NCI-H226 (cell line): ENCODE measurements around the gene FRAS1.
"Not testable (repeated sequence)": the region's sequence is repeated elsewhere in the genome, so short reads cannot be mapped to it uniquely, and the experiment has no call there.

ENCODE experiments used
- DNase-seq: peaks from one replicate; pipeline ENCODE4 v3.0.0-alpha.2; 2015

FRAS1 gene

DNA sequence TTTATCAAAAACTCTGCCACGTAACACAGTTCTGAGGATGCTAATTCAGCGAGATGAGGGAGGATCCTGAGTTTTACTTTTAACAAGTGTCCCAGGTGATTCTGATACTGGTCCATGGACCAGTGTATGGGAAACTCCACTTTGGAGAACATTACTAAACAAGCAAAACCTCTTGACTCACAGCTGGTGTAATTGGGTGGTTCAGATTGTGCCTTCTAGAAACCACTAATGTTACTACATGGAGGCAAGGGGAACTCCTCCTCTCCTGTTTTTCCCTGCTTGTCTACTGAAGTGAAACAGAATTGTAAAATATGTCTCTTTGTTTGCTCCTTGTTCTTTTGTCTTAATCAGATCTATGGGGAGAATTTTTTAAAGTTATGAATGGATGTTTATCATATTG, 62.6 kb downstream of the FRAS1 start:
- DNase-seq = peak; percentile 16

- DNase-seq = no peak
Observed at GRCh38 chr4:78120144-78120880, 63.2 kb downstream of the FRAS1 start.

- no peak for DNase-seq
Observed at GRCh38 chr4:78121338-78121904, 64.3 kb downstream of the FRAS1 start.

DNA sequence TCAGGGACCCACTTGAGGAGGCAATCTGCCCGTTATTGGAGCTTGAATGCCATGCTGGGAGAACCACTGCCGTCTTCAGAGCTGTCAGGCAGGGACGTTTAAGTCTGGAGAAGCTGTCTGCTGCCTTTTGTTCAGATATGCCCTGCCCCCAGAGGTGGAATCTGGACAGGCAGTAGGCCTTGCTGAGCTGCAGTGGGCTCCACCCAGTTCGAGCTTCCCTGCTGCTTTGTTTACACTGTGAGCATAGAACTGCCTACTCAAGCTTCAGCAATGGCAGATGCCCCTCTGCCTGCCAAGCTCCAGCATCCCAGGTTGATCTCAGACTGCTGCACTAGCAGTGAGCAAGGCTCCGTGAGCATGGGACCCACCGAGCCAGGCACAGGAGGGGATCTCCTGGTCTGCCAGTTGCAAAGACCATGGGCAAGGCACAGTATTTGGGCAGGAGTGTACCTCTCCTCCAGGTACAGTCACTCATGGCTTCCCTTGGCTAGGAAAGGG, 68.8 kb downstream of the FRAS1 start:
- DNase-seq = not testable (repeated sequence)

- no peak for DNase-seq
Observed at GRCh38 chr4:78129383-78130108, 72.4 kb downstream of the FRAS1 start.

DNA sequence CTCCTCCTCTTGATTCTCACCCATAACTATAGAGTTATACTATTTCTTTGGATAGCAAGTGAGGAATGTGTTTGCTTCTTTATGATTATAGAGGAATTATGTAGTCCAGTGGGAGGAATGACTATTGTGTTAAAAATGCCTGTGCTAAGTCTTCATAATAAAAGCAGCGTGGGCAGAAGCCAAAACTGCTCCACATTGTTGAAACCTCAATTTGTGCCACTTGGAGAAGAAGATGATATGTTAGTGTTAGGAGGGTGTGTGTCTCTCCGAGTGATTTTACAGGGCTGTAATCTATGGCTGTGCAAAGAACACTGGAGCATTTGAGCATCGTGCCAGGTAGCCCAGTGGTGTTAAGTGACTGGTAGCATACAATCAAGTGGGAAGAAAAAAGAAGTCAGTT, 74.3 kb downstream of the FRAS1 start:
- DNase-seq = no peak

DNA sequence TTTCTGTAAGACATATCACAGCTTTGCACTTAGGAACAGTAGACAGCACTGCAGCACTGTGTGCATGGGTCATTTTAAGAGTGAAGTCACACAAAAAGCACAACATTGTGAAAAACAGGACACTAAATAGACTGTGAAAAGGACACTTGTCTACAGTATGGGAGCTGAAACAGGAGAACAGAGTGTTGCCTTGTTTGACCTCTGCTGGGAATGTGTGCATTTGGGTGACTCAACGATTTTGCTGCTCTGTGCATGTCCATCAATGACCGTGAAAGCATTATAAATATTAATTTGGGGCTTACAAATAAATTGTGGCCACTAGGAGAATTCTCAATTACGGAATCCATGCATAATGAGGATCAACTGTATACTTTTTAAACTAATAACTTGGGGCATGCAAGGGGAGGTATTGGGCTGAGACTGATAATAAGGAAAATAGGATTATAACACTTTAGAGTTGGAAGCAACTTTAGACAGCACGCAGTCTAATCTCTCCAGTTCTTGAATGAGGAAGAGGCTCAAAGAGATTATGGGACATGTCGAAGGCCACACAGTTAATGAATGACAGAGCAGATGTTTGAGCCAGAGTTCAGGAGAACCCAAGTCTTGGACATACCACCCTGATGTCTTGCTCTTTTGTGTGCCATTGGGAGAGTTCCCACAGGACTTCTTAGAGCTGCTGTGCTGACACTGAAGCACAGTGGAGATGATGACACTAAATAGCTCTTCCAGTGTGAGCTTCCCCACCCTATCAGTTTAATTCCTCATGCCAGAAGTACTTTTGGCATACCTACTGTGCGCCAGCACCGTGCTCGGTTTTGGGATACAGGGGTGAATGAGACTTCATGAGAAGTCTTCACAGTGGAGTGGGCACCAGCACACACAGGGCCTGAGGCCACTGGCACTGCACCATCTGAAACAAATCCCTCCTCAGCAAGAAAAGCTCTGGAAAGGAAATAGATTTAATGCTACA, 79.3 kb downstream of the FRAS1 start:
- no peak for DNase-seq

DNA sequence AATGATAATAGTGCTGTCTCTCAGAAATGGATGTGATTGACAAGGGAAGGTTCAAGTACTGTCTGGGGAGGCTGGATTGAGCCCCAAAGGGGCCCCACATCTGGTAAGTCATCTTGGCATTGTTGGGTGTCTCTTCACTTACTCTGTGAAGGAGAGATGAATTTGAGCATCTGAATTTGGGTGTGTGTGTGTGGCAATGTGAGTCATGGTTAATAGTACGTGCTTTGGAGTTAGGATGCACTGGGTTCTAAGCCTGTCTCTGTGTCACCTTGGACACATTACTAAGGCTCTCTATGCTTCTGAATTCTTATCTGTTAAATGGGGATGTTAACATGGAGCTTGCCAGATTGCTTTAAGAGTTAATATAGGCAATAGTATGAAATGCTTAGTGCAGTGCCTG, 80.4 kb downstream of the FRAS1 start:
- DNase-seq = peak; percentile 4

GRCh38 chr4:78138252-78138651, 81.1 kb downstream of the FRAS1 start:
- peak; percentile 40 for DNase-seq

GRCh38 chr4:78143634-78144033, 86.5 kb downstream of the FRAS1 start:
- no peak for DNase-seq

DNA sequence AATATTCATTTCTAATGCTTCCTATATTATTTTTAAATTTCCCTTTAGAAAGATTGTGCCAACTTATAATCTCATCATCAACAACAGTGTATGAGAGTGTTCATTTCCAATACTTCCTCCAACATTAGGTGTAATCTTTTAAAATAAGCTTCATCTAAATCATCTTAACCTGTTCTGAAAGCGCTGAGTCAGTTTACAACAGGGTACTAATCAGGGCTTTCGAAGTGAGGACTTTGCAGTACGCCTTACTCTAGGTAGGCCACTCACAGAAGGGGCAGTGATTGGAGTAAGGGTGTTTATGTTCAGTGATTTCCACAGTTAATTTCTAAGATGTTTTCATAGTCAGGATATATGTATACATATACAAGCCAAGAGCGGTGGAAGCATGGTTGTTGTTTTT, 87.9 kb downstream of the FRAS1 start:
- DNase-seq = no peak

GRCh38 chr4:78145622-78146021, 88.5 kb downstream of the FRAS1 start:
- no peak for DNase-seq

DNA sequence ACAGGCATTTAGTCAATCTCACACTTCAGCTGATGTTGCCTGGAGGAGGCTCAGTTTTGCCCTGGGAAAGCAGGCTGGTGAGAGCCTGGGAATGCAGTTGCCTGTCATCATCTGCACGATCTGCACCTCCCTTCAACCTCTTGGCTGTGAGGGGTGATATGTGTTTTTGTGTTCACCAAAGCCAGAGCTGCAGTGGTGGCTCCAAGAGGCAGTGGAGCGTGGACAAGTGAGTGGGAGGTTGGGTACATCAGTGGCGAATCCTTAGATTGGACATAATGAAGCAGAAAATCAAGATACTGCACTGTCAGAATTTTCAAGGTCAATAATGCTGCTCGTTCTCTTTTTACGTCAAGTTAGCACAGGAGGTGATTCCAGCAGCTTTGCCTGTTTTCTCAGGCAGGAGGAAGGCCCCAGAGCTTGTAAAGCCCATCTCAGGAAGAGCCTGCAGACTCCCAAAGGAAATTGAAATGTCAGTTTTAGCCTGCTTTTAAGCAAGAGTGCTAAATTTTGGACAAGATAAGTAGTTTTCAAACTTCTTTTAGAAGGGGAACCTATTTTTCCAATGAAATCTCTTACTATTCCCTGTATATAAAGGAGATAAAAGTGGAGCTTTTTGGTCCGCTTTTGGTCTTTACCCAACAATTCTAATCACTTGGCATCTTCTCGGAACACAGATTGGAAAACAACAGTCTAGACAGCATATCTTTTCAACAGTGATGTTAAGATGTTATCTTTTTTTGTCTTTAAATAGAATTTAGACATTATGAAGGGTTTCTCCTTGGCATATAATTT, 92.8 kb downstream of the FRAS1 start:
- no peak for DNase-seq

GRCh38 chr4:78150543-78150864, 93.4 kb downstream of the FRAS1 start:
- no peak for DNase-seq

DNA sequence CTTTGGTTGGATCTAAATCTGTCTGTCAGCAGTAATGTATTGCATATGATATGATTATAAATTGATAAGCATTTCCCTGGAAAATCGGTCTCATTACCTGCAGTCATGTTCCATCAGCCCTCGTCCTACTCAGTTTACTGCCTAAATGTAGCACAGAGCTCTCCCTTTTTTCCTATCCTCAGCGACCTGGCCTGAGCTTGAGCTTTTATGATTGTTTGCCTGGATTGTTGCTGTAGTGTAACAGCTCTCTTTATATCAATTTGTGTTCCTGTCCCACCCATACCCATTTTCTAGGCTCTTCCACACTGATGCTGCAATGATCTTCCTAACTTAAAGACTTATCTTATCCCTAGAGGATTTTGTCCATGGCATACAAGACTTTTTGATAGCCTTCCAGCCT, 95.7 kb downstream of the FRAS1 start:
- no peak for DNase-seq

GRCh38 chr4:78154972-78155590, 98.0 kb downstream of the FRAS1 start:
- DNase-seq = no peak

GRCh38 chr4:78155616-78156105, 98.5 kb downstream of the FRAS1 start:
- DNase-seq = no peak

DNA sequence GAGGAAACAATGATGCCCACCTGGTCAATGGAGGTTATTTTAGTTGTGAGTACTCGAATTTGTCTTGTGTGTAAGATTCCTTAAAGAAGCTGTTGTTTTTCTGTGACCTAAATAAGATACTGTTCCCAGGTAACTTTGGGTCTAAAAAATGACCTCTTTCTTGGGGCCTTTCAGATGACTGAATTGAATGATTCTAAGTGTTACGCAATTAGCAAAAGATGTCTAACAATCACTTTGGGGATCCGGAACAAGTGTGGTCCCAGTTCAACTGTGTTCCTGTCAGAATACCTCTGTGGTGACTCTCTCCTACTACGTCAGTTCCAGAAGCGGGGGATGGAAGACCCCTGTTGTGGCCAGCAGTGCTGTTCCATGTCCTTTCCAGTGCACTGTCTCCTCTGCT, 99.4 kb downstream of the FRAS1 start:
- DNase-seq = no peak

DNA sequence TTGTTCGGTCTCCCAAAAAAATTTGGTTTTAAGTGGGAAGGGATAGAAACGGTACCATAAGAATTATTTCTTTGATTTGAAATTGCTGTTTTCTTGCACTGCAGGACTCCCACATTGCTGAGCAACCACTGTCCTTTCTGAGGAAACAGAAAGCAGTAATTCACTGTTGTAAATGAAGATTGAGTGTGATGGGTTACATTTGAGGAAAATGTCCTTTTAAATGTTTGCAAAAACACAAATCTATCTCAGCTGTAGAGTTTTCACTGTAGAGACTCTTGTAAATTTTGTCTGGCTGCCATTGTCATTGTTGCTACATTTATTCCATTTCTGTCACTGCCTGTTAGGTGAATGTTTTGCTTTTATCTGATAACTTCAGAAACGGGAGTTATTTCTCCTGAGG, 105.2 kb downstream of the FRAS1 start:
- no peak for DNase-seq

GRCh38 chr4:78162821-78163220, 105.7 kb downstream of the FRAS1 start:
- DNase-seq = no peak

DNA sequence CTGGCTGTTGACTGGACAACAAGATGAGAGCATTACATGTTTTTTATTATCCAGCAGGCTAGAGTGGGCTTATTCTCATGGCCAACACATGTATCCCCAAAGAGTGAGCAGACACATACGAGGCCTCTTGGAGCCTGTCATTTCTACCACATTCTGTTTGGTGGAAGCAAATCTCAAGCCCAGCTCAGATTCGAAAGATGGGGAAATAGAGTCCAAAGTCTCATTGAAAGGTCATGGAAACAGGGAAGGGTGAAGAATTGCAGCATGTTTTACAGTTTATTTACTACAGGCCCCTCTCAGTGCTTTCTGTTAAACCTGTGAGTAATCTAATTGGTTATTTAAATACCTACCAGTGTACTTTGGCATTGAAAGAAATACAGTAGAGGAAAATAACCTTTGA, 108.6 kb downstream of the FRAS1 start:
- no peak for DNase-seq

GRCh38 chr4:78166622-78167021, 109.5 kb downstream of the FRAS1 start:
- DNase-seq = peak; percentile 28
